SK-N-SH (cell line): Measurements from ENCODE around the gene BBS9. TPM values are rescaled to one million over a fixed set of nuclear protein-coding genes. Genes with fewer than 3 reads are reported as not detected.

Source experiments
- CTCF ChIA-PET: fragments of 300-600, 350-600 bp; formaldehyde crosslinking; extraction: SDS; loops from one replicate; lab custom pipeline; 2021; lab: Yijun Ruan, JAX
- POLR2A ChIA-PET: fragments of 350-600 bp; sonication (Branson Sonifier 250); formaldehyde crosslinking; extraction: SDS; loops from one replicate; lab custom pipeline; 2020; ENCODE audit warnings: antibody characterized with exemption, inconsistent platforms; lab: Yijun Ruan, JAX
- DNase-seq: peaks from one replicate; pipeline ENCODE4 v3.0.0; 2012
- H2AFZ ChIP-seq: fragments of 200-600 bp; sonication (generic); 2 replicates; pipeline ENCODE4 v1.8.1; 2016; ENCODE audit warnings: antibody characterized with exemption, mild to moderate bottlenecking, low read depth
- H3F3A ChIP-seq: fragments of 200-600 bp; sonication (generic); replicated peaks from 2 replicates; pipeline ENCODE3; 2016; ENCODE audit warnings: antibody characterized with exemption, mild to moderate bottlenecking; ENCODE audit not compliant: insufficient read depth
- H3K27ac ChIP-seq, 2 experiments: fragments of 200-500 bp in 1 of 2; fragments of 200-600 bp in 1 of 2; sonication (Bioruptor generic) in 1 of 2; sonication (generic), shearing (Covaris generic) in 1 of 2; 2 replicates each; pipeline versions ENCODE4 v1.5.1 to v1.6.1; 2014 to 2016; ENCODE audit warnings: low read depth in 2 of 2, inconsistent platforms in 1 of 2, low read length in 1 of 2, mild to moderate bottlenecking in 1 of 2, mixed read lengths in 1 of 2
- H3K27me3 ChIP-seq: fragments of 200-600 bp; sonication (generic), shearing (Covaris generic); 2 replicates; pipeline ENCODE4 v1.6.1; 2016; ENCODE audit warnings: mixed run types; ENCODE audit not compliant: insufficient read depth
- H3K36me3 ChIP-seq, 2 experiments: fragments of 200-500 bp in 1 of 2; fragments of 200-600 bp in 1 of 2; sonication (Bioruptor generic) in 1 of 2; sonication (generic) in 1 of 2; replicated peaks in 1 of 2; 2 replicates each; pipeline versions ENCODE3 to v1.5.1; 2014 to 2016; ENCODE audit warnings: low read length in 1 of 2, mild to moderate bottlenecking in 1 of 2; ENCODE audit not compliant: insufficient read depth in 2 of 2, control insufficient read depth in 1 of 2
- H3K4me1 ChIP-seq, 2 experiments: fragments of 200-500 bp in 1 of 2; fragments of 200-600 bp in 1 of 2; sonication (Bioruptor generic) in 1 of 2; sonication (generic), shearing (Covaris generic) in 1 of 2; 2 replicates each; pipeline versions ENCODE4 v1.5.1 to v1.6.1; 2014 to 2016; ENCODE audit warnings: low read depth in 1 of 2, low read length in 1 of 2, mixed run types in 1 of 2; ENCODE audit not compliant: insufficient read depth in 2 of 2, control insufficient read depth in 1 of 2
- H3K4me2 ChIP-seq: fragments of 200-600 bp; sonication (generic), shearing (Covaris generic); 2 replicates; pipeline ENCODE4 v1.6.1; 2017; ENCODE audit warnings: mixed run types
- H3K4me3 ChIP-seq, 2 experiments: fragments of 200-500 bp in 1 of 2; fragments of 200-600 bp in 1 of 2; sonication (Bioruptor generic) in 1 of 2; sonication (generic), shearing (Covaris generic) in 1 of 2; 2 replicates each; pipeline versions ENCODE4 v1.5.1 to v1.8.1; 2014 to 2016; ENCODE audit warnings: low read depth in 2 of 2, inconsistent platforms in 1 of 2, low read length in 1 of 2, mild to moderate bottlenecking in 1 of 2, mixed read lengths in 1 of 2, moderate library complexity in 1 of 2
- H3K79me2 ChIP-seq: fragments of 200-600 bp; sonication (generic); 2 replicates; pipeline ENCODE4 v1.8.1; 2017; ENCODE audit warnings: mild to moderate bottlenecking; ENCODE audit not compliant: insufficient read depth
- H3K9ac ChIP-seq: fragments of 200-600 bp; sonication (generic); 2 replicates; pipeline ENCODE4 v1.6.1; 2017; ENCODE audit warnings: mixed run types
- H3K9me2 ChIP-seq: fragments of 200-600 bp; sonication (generic); 2 replicates; pipeline ENCODE4 v1.6.1; 2017; ENCODE audit warnings: mixed run types
- H3K9me3 ChIP-seq: fragments of 200-600 bp; sonication (generic); 2 replicates; pipeline ENCODE4 v1.6.1; 2017; ENCODE audit warnings: mixed run types, mild to moderate bottlenecking, moderate library complexity
- H4K20me1 ChIP-seq: fragments of 200-600 bp; sonication (generic); 2 replicates; pipeline ENCODE4 v1.6.1; 2017; ENCODE audit warnings: mild to moderate bottlenecking, mixed run types; ENCODE audit not compliant: insufficient read depth
- CTCF ChIP-seq: fragments of 200-600 bp; sonication (generic); IDR thresholded peaks from 2 replicates; pipeline ENCODE4 v1.6.1; 2017; ENCODE audit warnings: antibody characterized with exemption, mild to moderate bottlenecking, moderate library complexity
- ELF1 ChIP-seq: IDR thresholded peaks from 2 replicates; pipeline ENCODE4 v1.4.0; 2012
- EZH2phosphoT487 ChIP-seq: fragments of 200-600 bp; sonication (generic); IDR thresholded peaks from 2 replicates; pipeline ENCODE4 v1.6.1; 2017; ENCODE audit warnings: low read depth, mixed run types, mild to moderate bottlenecking, antibody characterized with exemption, moderate library complexity, borderline replicate concordance
- FOSL2 ChIP-seq: IDR thresholded peaks from 2 replicates; pipeline ENCODE4 v1.4.0; 2012; ENCODE audit warnings: low read depth, mild to moderate bottlenecking, moderate library complexity, borderline replicate concordance
- FOXM1 ChIP-seq: IDR thresholded peaks from 2 replicates; pipeline ENCODE4 v1.4.0; 2012; ENCODE audit warnings: low read depth, mild to moderate bottlenecking
- GABPA ChIP-seq: IDR thresholded peaks from 2 replicates; pipeline ENCODE4 v1.4.0; 2012; ENCODE audit warnings: low read depth, mild to moderate bottlenecking
- GATA2 ChIP-seq: sonication (generic); formaldehyde crosslinking; IDR thresholded peaks from 2 replicates; pipeline ENCODE4 v1.5.0; 2020; ENCODE audit warnings: mild to moderate bottlenecking, missing genetic modification reagents
- JUND ChIP-seq: IDR thresholded peaks from 2 replicates; pipeline ENCODE4 v1.4.0; 2012
- MAX ChIP-seq: IDR thresholded peaks from 2 replicates; pipeline ENCODE4 v1.4.0; 2012; ENCODE audit warnings: low read depth
- MEF2A ChIP-seq: IDR thresholded peaks from 2 replicates; pipeline ENCODE4 v1.4.0; 2012; ENCODE audit warnings: low read depth, borderline replicate concordance
- REST ChIP-seq: IDR thresholded peaks from 2 replicates; pipeline ENCODE4 v1.6.1; 2012; ENCODE audit warnings: mild to moderate bottlenecking, low read depth, low read length, moderate library complexity
- RFX5 ChIP-seq: IDR thresholded peaks from 2 replicates; pipeline ENCODE4 v1.6.1; 2012; ENCODE audit warnings: mild to moderate bottlenecking, improper control_type of control experiment, low read length
- TCF12 ChIP-seq: IDR thresholded peaks from 2 replicates; pipeline ENCODE4 v1.4.0; 2012
- TEAD4 ChIP-seq: IDR thresholded peaks from 2 replicates; pipeline ENCODE4 v1.4.0; 2012; ENCODE audit warnings: mild to moderate bottlenecking, borderline replicate concordance; ENCODE audit not compliant: insufficient read depth
- USF1 ChIP-seq: IDR thresholded peaks from 2 replicates; pipeline ENCODE4 v1.4.0; 2012; ENCODE audit warnings: low read depth, borderline replicate concordance
- USF2 ChIP-seq: fragments of 150-350 bp; IDR thresholded peaks from 2 replicates; pipeline ENCODE4 v1.6.1; 2017; ENCODE audit warnings: antibody characterized with exemption, low read length, low read depth, borderline replicate concordance
- ZBTB33 ChIP-seq: IDR thresholded peaks from 2 replicates; pipeline ENCODE4 v1.4.0; 2012; ENCODE audit warnings: low read depth, borderline replicate concordance
- WGBS: methylation state at CpG from one replicate; pipeline ENCODE4 v1.1.6; 2017; ENCODE audit warnings: low lambda C conversion rate; 5-methylcytosine and 5-hydroxymethylcytosine counted together
- polyA plus RNA-seq, 3 experiments: library from polyadenylated mRNA; depleted of rRNA; stranded (reverse); fragments of >200 nt; gene quantifications; 2 replicates each; pipeline ENCODE4 v1.2.3, GENCODE V29; 2012

BBS9 gene
- polyA plus RNA-seq, 1 of the 3 experiments (the other 2 are of a cell fraction): 7.5 TPM

- no peaks in the 10 kb centered on the region for H3K4me1 ChIP-seq
- H3K4me2 ChIP-seq: no peak overlapping the region
- H3K9me3 ChIP-seq: no peaks in the 10 kb centered on the region
- CTCF ChIA-PET: interaction anchor here (0.8 to 2.9 kb wide), 7 partner anchors 14 to 509 kb away, joined by 3 to 9 read pairs (median 4); no protein-coding TSS in a partner anchor
- no peaks in the 10 kb centered on the region; the same call in 1 of the 2 replicates for H3K9me2 ChIP-seq
- POLR2A ChIA-PET: no interaction called here
- H3K36me3 ChIP-seq: no peaks in the 10 kb centered on the region
- H3K79me2 ChIP-seq: no peaks in the 10 kb centered on the region
- no peaks in the 10 kb centered on the region for H3K27me3 ChIP-seq
- no peak overlapping the region for H3K27ac ChIP-seq
- no peaks in the 10 kb centered on the region for H3F3A ChIP-seq
- H2AFZ ChIP-seq: no peak overlapping the region
- no peak overlapping the region for H3K9ac ChIP-seq
- no peak overlapping the region for H3K4me3 ChIP-seq
- TF ChIP-seq JUND (no peak), FOXM1 (no peak), EZH2phosphoT487 (no peak), RFX5 (no peak), GABPA (no peak), TEAD4 (no peak), MEF2A (no peak), MAX (no peak), FOSL2 (no peak), REST (no peak), ELF1 (no peak)
- TF ChIP-seq, all 33 proteins: peak for 0
- 94% methylated on average over 8 of the region's 8 CpGs for WGBS
- no peaks in the 10 kb centered on the region for H4K20me1 ChIP-seq
- DNase-seq: no peak
These were observed 293.7 kb downstream of the BBS9 start for GRCh38 chr7:33422825-33423645.

GRCh38 chr7:33423646-33424020, 294.3 kb downstream of the BBS9 start:
- no peaks in the 10 kb centered on the region for H3K4me1 ChIP-seq
- DNase-seq: no peak
- no peaks in the 10 kb centered on the region for H3K27me3 ChIP-seq
- H2AFZ ChIP-seq: no peak overlapping the region
- no peaks in the 10 kb centered on the region; the same call in 1 of the 2 replicates for H3K9me2 ChIP-seq
- no peaks in the 10 kb centered on the region for H4K20me1 ChIP-seq
- WGBS: 43% methylated on average over 1 of the region's 1 CpG
- CTCF ChIA-PET: interaction anchor here (0.8 to 2.9 kb wide), 7 partner anchors 10 to 509 kb away, joined by 3 to 9 read pairs (median 4); no protein-coding TSS in a partner anchor
- H3K4me3 ChIP-seq: no peak overlapping the region
- no peaks in the 10 kb centered on the region for H3F3A ChIP-seq
- H3K36me3 ChIP-seq: no peaks in the 10 kb centered on the region
- H3K4me2 ChIP-seq: no peak overlapping the region
- POLR2A ChIA-PET: no interaction called here
- no peaks in the 10 kb centered on the region for H3K79me2 ChIP-seq
- no peak overlapping the region for H3K9ac ChIP-seq
- no peaks in the 10 kb centered on the region for H3K9me3 ChIP-seq
- H3K27ac ChIP-seq: no peak overlapping the region
- TF ChIP-seq CTCF (peak; percentile 50), ZBTB33 (no peak), GATA2 (CRISPR knock-in tag) (no peak), TCF12 (no peak), MAX (no peak), USF1 (no peak), USF2 (no peak), MEF2A (no peak)
